ENCODE measurements around the gene GALNT17. TPM values are rescaled to one million over a fixed set of nuclear protein-coding genes. Genes with fewer than 3 reads are reported as not detected.

Gene GALNT17
- total and polyA plus RNA-seq, 5 experiments from 2014 or later: not detected

- ATAC-seq (no peak), DNase-seq (no peak)
- POLR2A ChIA-PET: no interaction called here
- H3K27ac Mint-ChIP-seq: no peak overlapping the region
- H3K4me1 Mint-ChIP-seq: no peaks in the 10 kb centered on the region
- H3K9me3 Mint-ChIP-seq: peaks cover 0 to 10% (median 2%) of the 10 kb centered on the region in 9 donors
- H3K27me3 Mint-ChIP-seq: peaks cover 0 to 5% (median 0%) of the 10 kb centered on the region in 5 donors
- no peaks in the 10 kb centered on the region for H3K36me3 Mint-ChIP-seq
- no peak overlapping the region for H3K4me3 Mint-ChIP-seq
Measured at GRCh38 chr7:71541707-71542353, 409.9 kb downstream of the GALNT17 start.

DNA sequence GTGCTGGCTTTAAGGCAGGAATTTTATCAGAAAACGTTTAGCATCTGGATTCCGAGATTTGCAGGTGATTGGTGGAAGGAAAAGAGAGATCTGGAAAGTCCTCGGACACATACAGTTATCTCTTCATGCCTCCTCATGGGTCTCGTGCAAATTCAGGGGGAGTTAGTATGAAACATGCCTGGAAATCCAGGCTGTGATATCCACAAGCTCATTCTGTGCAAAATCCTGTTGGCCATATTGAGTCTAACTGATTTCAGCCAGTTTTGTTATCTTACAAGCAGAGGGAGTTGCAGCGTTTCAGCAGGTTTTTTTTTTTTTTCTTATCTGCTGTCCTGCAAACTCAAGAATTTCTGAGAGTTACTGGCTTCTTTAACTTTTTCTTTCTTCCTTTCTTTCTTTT is 411.5 kb downstream of the GALNT17 start:
- no peak for DNase-seq
- Mint-ChIP-seq H3K9me3 (peaks cover 0 to 8% (median under 1%) of the 10 kb centered on the region in 9 donors), H3K27ac (no peak overlapping the region), H3K4me1 (no peaks in the 10 kb centered on the region), H3K4me3 (no peak overlapping the region), H3K36me3 (no peaks in the 10 kb centered on the region), H3K27me3 (no peaks in the 10 kb centered on the region)
- ATAC-seq: no peak
- POLR2A ChIA-PET: no interaction called here

DNA sequence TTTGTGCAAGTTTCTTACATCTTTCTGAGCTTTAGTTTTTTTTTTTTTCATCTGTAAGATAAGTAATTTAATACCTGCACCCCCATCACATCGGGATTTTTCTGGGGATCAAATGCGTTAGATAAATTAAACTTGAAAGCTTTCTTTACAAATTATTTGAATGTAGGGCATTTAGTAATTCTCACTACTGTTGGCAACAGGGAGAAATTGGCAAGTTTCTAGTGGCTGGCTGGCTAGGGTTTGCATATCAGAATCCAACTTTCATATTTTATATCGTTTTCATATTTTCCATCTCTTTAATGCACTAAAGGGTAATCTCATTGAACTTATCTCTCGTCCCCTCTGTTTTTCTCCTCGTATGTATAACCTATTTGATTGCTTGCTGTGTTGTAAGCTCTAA is 412.9 kb downstream of the GALNT17 start:
- no peak for ATAC-seq
- Mint-ChIP-seq H3K9me3 (peaks cover 0 to 9% (median 1%) of the 10 kb centered on the region in 9 donors), H3K27me3 (no peaks in the 10 kb centered on the region), H3K4me3 (no peak overlapping the region), H3K36me3 (no peaks in the 10 kb centered on the region), H3K27ac (no peak overlapping the region), H3K4me1 (no peaks in the 10 kb centered on the region)
- POLR2A ChIA-PET: no interaction called here
- no peak for DNase-seq

DNA sequence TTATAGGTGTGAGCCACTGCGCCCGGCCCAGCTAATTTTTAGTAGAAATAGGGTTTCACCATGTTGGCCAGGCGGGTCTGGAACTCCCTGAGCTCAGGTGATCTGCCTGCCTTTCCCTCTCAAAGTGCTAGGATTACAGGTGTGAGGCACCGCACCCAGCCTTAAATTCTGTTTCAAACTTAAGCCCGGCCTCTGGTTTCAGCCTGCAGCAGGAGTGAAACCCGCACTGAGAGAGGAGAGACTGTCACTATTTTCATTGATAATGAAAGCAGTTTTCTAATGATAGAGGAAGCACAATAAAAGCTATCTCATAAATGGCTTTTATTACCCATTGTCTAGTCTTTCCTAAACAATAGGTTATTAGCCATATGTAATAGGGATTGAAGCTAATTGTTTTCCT is 415.5 kb downstream of the GALNT17 start:
- H3K36me3 Mint-ChIP-seq: peaks cover 0 to 9% (median 0%) of the 10 kb centered on the region in 3 donors
- no peak for ATAC-seq
- no peak for DNase-seq
- no peaks in the 10 kb centered on the region for H3K27me3 Mint-ChIP-seq
- H3K4me1 Mint-ChIP-seq: no peaks in the 10 kb centered on the region
- H3K9me3 Mint-ChIP-seq: peaks cover 1 to 15% (median 12%) of the 10 kb centered on the region in 9 donors
- H3K27ac Mint-ChIP-seq: no peak overlapping the region
- POLR2A ChIA-PET: no interaction called here
- H3K4me3 Mint-ChIP-seq: no peak overlapping the region

DNA sequence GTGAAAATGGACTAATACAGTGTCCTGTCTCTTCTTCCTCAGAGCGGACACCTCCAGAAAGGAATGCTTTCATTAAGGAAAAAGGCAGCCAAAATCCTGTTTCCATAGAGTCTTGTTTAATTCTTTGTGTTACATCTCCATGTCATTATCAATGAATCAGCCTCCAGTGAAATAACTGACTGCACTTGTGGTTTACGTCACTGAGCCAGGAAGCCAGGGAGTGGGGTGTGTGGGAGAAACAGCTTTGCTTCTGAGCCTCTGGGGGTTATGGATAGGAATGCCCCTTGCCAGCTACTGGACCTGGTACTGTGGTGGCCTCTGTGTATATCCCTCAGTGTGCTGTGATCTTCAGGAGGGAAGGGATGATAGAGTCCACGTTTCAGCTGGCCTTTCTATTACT is 416.8 kb downstream of the GALNT17 start:
- no peak overlapping the region for H3K4me3 Mint-ChIP-seq
- peaks cover 5 to 17% (median 12%) of the 10 kb centered on the region in 9 donors for H3K9me3 Mint-ChIP-seq
- no peaks in the 10 kb centered on the region for H3K4me1 Mint-ChIP-seq
- no peak overlapping the region for H3K27ac Mint-ChIP-seq
- ATAC-seq (no peak), DNase-seq (no peak)
- H3K36me3 Mint-ChIP-seq: peaks cover 0 to 9% (median 0%) of the 10 kb centered on the region in 3 donors
- H3K27me3 Mint-ChIP-seq: no peaks in the 10 kb centered on the region
- POLR2A ChIA-PET: no interaction called here

- Mint-ChIP-seq H3K4me3 (no peak overlapping the region), H3K36me3 (peaks cover 0 to 9% (median 0%) of the 10 kb centered on the region in 3 donors), H3K27ac (no peak overlapping the region), H3K27me3 (no peaks in the 10 kb centered on the region), H3K4me1 (no peaks in the 10 kb centered on the region), H3K9me3 (peaks cover 4 to 24% (median 12%) of the 10 kb centered on the region in 9 donors)
- ATAC-seq (no peak), DNase-seq (no peak)
- POLR2A ChIA-PET: no interaction called here
Measured at GRCh38 chr7:71553306-71553705, 421.4 kb downstream of the GALNT17 start.

GRCh38 chr7:71555758-71556157 is 423.8 kb downstream of the GALNT17 start:
- Mint-ChIP-seq H3K27ac (no peak overlapping the region), H3K9me3 (peaks cover 4 to 24% (median 15%) of the 10 kb centered on the region in 9 donors), H3K4me1 (no peaks in the 10 kb centered on the region), H3K36me3 (peaks cover 0 to 8% (median 0%) of the 10 kb centered on the region in 3 donors), H3K27me3 (peaks cover 0 to 4% (median 2%) of the 10 kb centered on the region in 5 donors), H3K4me3 (no peak overlapping the region)
- ATAC-seq (no peak), DNase-seq (no peak)
- POLR2A ChIA-PET: no interaction called here

DNA sequence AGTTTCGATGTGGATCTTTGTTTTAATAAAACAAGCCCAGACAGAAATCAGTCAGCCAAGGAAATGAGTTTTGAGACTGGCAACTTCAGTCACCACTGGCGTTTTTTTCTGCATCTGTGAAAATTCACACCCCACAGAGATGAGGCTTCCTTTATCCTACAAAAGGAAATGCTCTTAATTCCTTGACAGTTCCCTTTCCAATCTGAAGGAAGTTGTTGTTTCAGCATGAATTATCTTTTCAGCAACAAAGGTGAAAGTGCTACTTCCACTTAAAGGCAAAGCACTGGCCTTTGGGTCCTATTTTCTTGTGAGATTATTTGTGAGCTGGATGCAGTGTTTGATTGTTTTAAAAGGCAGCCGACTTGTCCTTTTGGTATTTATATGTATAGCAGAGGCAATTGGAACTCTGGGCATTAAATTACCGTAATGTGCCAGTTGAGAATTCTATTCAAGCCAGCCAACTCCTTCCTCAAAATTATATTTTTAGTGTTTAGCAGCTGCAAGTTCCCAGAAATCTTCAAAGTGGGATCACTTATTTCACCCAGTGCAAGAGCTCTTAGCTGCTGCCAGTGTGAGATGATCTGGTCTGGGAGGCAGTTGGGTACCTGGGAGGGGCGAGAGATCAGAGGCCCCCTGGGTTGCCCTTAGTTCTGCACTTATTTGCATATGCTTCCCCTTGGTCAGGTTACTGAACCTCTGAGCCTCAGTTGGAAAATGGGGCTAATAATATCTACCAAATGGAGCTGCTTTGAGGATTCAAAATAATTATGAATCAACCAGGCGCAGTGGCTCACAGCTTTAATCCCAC is 427.1 kb downstream of the GALNT17 start:
- H3K27ac Mint-ChIP-seq: no peak overlapping the region
- POLR2A ChIA-PET: no interaction called here
- H3K9me3 Mint-ChIP-seq: peaks cover 0 to 14% (median 7%) of the 10 kb centered on the region in 9 donors
- DNase-seq (no peak), ATAC-seq (no peak)
- no peaks in the 10 kb centered on the region for H3K36me3 Mint-ChIP-seq
- H3K4me3 Mint-ChIP-seq: no peak overlapping the region
- no peaks in the 10 kb centered on the region for H3K4me1 Mint-ChIP-seq
- H3K27me3 Mint-ChIP-seq: peaks cover 0 to 4% (median 2%) of the 10 kb centered on the region in 5 donors

DNA sequence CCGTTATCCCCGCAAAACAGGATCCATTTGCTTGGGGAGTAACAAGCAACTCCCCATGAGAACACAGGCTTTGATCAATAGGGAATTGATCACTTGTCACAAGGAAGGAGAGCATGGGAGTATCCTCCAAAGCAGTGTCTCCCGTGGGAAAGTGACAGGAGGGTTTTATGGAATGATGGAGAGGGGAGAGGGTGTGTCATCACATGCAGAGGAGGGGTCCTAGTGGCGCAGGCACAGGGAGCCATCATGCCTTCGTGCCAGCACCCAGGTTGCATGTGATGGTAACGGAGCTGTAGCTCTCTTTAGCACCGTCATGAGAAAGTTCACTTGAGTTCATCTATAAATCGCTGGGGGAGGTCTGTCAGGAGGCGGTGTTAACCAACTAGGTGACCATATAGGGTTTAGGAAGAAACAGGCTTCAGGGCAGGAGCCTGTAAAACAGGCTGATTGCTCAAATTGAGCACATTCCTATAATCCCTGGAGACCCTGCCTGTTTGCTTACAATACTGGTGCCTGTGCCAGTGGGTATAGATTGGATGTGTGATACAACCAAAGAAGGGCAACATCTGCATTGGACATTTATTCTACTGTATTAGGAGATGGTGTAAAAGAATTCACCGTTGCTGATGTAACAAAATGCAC is 428.5 kb downstream of the GALNT17 start:
- Mint-ChIP-seq H3K4me3 (no peak overlapping the region), H3K27ac (no peak overlapping the region), H3K9me3 (peaks cover 0 to 9% (median 6%) of the 10 kb centered on the region in 9 donors), H3K27me3 (peaks cover 0 to 4% (median 2%) of the 10 kb centered on the region in 5 donors), H3K4me1 (no peaks in the 10 kb centered on the region), H3K36me3 (no peaks in the 10 kb centered on the region)
- POLR2A ChIA-PET: no interaction called here
- DNase-seq: no peak
- ATAC-seq: no peak

GRCh38 chr7:71563276-71563675 is 431.3 kb downstream of the GALNT17 start:
- no peak overlapping the region for H3K27ac Mint-ChIP-seq
- peaks cover 0 to 8% (median 3%) of the 10 kb centered on the region in 9 donors for H3K9me3 Mint-ChIP-seq
- POLR2A ChIA-PET: no interaction called here
- ATAC-seq (no peak), DNase-seq (no peak)
- no peak overlapping the region for H3K4me3 Mint-ChIP-seq
- no peaks in the 10 kb centered on the region for H3K36me3 Mint-ChIP-seq
- peaks cover 0 to 4% (median 2%) of the 10 kb centered on the region in 5 donors for H3K27me3 Mint-ChIP-seq
- H3K4me1 Mint-ChIP-seq: no peaks in the 10 kb centered on the region

DNA sequence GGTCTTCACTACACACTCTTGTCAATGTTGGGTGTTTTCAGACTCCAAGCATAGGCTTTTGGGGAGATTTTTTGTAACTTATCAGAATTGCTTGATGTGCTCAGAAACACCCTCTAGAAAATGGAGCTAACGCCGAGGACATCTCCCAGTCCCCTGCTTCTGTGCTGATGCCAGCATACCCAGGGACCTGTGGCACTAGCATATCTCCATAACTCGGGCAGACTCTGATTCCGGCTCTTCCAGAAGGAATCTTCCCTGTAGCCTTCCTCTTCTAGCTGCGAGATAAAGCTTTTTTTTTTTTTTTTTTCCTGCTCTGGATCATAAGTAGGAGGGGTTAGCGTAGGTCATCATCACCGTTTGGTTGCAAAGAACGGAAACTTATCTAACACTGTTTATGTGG is 434.4 kb downstream of the GALNT17 start:
- POLR2A ChIA-PET: no interaction called here
- peaks cover 0 to 2% (median 0%) of the 10 kb centered on the region in 5 donors for H3K27me3 Mint-ChIP-seq
- DNase-seq: no peak
- H3K4me3 Mint-ChIP-seq: no peak overlapping the region
- no peaks in the 10 kb centered on the region for H3K4me1 Mint-ChIP-seq
- no peak for ATAC-seq
- no peak overlapping the region for H3K27ac Mint-ChIP-seq
- peaks cover 0 to 14% (median 5%) of the 10 kb centered on the region in 9 donors for H3K9me3 Mint-ChIP-seq
- no peaks in the 10 kb centered on the region for H3K36me3 Mint-ChIP-seq

DNA sequence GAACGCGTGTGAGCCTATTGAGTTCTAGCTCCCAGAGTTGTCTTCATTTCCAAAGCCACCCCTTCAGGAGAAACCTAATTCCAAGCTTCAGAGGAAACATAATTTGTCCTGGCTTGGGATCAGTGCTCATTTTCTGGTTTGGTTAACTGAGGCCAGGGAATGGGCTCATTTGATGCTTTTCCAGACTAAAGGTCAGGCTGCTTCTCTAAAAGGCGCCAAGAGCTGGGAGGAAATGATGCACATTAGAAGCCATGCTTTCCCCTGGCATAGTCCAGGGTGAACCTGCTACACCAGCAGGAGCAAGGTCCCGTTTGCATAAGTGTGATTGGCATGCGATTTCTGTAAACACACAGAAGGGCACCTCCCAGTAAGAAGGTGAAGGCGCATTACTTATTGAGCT is 435.0 kb downstream of the GALNT17 start:
- Mint-ChIP-seq H3K4me3 (no peak overlapping the region), H3K36me3 (no peaks in the 10 kb centered on the region), H3K27me3 (peaks cover 0 to 2% (median 0%) of the 10 kb centered on the region in 5 donors), H3K9me3 (peaks cover 0 to 12% (median 5%) of the 10 kb centered on the region in 9 donors), H3K4me1 (no peaks in the 10 kb centered on the region), H3K27ac (no peak overlapping the region)
- ATAC-seq: no peak
- no peak for DNase-seq
- POLR2A ChIA-PET: no interaction called here

Data from naive thymus-derived CD8-positive, alpha-beta T cell (primary cell).